ENCODE data around the gene ATXN7L2. TPM values are rescaled to one million over a fixed set of nuclear protein-coding genes. Genes with fewer than 3 reads are reported as not detected.
A peak's percentile ranks its signal among the peaks of the same experiment; 100 is the strongest.

ATXN7L2 gene
- total RNA-seq, 1 experiment from 2014 or later = 3.0 TPM

DNA sequence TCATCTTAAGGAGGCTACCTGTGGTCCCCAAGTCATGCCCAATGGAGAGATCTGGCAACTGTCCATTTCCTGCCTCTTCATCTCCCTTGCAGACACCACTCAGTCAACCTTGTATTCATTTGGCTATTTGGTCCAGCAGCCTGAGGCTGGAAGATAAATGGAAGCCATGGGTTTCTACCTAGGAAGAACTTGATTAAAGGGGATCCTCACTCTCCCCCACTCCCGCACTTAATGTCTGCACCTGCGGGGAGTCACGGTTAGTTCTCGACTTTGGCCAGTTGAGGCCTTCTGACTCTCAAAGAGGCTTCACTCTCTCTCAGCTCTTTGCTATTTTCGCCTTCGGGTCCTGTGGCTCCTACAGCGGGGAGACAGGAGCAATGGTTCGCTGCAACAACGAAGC is 8.4 kb upstream of the ATXN7L2 start:
- DNase-seq (ENCODE audit: low read depth) = no peak

DNA sequence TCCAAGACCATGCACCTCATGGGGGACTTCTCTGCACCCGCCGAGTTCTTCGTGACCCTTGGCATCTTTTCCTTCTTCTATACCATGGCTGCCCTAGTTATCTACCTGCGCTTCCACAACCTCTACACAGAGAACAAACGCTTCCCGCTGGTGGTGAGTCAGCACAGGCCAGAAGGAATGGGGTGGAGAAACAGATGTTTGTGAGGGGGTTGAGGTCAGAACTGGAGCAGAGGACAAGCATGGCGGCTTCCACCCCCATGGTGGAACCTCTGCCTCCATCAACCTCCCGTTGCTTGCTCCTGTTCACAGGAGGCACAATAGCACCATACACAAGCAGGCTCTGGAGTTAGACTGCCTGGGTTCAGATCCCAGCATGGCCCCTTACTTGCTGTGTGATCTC is 6.9 kb upstream of the ATXN7L2 start:
- no peak for DNase-seq (ENCODE audit: low read depth)

DNA sequence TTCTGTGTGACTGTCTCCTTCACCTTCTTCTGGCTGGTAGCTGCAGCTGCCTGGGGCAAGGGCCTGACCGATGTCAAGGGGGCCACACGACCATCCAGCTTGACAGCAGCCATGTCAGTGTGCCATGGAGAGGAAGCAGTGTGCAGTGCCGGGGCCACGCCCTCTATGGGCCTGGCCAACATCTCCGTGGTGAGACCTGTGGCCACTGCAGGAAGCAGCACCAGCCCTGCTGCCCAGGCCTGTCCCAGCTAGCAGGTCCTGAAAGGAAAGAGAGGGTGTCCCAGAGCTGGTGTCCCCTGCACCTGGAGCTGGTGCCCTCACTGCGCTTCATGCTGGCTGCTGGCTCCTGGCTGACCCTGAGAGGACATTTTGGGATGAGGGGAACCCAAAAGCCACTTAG is 5.9 kb upstream of the ATXN7L2 start:
- DNase-seq (ENCODE audit: low read depth) = peak; percentile 21

DNA sequence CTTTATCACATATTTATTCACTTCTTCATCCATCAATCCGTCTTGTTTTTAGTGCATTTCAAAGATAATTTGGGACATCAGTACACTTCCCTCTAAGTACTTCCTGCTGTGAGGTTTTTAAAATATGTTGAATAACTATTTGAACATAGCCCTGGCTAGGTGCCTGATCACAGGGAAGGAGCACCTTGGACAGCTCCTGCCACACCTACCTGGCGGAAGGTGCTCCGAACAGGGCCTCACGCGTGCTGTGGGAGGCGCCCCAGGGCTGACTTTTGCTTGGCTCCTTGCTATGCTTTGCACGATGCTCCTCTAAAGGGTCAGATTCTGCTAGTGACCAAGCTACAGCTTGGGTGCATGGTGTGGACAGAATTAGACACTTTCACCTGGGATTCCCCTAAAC is 4.9 kb upstream of the ATXN7L2 start:
- no peak for DNase-seq (ENCODE audit: low read depth)

DNA sequence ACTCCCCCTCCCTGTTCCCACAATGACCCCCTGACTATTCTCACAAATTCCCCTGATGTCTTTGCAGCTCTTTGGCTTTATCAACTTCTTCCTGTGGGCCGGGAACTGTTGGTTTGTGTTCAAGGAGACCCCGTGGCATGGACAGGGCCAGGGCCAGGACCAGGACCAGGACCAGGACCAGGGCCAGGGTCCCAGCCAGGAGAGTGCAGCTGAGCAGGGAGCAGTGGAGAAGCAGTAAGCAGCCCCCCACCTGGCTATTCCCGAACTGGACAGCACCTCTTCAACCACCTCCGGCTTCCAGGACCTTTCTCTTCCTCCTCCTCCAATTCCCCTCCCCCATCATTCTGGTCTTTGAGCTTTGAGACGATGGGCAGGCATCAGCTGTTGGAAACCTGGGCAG is 4.4 kb upstream of the ATXN7L2 start:
- DNase-seq (ENCODE audit: low read depth) = no peak

DNA sequence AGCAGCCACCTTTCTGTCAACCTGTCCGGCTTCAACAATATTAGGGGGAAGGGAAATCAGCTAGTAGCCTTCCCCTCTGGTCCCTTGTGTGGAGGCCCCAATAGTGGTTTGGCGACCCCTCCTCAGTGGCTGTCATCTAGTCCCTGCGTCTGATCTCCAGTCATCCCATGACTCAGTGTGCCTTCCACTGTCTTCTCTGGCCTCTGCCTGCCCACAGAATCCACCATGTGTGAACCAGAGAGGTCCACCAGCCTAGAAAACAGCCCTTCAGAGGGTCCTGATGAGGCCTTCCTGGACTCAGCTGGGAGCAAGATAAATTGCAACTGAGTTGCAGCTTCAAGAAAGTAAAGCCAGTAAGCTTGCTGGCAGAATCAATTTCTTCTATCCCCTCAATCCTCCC is 3.8 kb upstream of the ATXN7L2 start:
- no peak for DNase-seq (ENCODE audit: low read depth)

DNA sequence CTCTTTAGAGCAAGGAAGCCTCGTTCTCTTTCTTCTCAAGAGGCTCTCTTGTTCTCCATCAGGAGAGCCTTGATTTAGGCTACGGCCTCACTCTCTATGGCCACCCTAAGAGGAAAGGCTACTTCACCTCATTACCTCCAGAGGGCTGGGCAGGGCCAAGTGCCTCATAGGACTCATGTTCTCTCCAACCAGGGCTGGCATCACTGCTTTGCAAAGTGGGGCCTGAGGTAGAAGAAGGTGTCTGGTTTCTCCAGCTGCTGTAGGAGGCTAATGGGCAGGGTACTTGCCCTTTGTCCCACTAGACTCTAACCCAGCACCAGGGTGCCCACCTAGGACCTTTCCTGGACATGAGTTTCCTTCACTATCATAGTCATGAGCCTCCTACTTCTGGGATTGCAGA is 2.1 kb upstream of the ATXN7L2 start:
- no peak for DNase-seq (ENCODE audit: low read depth)

DNA sequence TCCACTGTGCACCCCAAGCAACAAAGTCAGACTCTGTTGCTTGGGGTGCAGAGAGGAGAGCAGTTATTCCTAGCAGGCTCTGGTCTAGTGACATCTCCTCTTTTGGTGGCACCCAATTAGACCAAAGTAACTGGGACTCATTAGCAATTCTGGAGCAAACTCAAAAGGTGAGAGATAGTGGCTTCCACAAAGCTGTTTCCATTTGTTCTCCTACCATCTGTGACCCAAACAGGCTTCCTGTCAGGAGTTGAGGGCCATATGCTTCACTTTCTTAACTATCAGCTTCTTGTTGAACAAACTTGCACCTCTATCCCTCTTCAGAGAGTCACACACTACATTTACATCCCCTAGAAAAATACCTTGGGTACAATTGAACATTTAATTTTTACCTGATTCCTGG is 1.5 kb upstream of the ATXN7L2 start:
- DNase-seq (ENCODE audit: low read depth) = no peak

DNA sequence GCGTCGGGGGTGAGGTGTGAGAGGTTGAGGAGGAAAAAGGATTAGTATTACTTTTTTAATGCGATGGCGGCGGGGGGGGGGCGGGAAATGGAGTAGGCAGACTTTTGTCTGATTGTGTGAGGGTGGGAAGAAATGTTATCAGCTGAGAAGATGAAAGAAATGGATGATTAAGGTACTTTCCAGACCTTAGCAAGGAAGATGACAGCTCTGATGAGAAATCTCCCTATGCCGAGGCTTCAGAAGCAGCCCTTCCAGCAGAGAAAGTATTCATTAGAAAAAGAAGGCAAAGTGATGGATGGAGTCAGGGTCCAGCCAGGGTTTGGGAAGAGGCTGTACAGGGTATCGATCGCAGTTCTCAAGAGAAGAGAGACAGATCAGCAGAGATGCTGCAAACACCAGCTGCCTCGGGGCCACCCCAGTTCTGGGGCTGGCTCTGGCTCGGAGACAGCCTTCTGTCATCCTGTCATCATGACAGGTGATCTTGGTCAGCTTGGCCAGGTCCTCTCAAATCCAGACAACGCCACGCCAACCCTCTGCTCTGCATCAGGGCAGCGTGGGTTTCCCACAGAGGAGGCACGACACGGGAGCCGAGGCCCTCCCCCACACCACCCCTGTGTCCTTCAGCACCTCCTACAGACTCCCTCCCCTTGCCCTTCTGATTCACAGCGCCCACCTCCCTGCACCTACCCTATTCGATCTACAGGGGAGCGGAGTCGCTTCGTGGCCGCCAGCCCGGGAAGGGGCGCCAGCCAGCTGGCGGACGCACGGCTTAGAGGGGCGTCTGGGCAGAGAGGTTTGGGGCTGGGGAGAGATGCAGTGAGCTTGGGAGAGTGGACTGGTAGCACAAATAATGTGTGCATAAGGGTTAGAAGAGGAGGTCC is 674 bp upstream of the ATXN7L2 start:
- peak; percentile 18 for DNase-seq (ENCODE audit: low read depth)

DNA sequence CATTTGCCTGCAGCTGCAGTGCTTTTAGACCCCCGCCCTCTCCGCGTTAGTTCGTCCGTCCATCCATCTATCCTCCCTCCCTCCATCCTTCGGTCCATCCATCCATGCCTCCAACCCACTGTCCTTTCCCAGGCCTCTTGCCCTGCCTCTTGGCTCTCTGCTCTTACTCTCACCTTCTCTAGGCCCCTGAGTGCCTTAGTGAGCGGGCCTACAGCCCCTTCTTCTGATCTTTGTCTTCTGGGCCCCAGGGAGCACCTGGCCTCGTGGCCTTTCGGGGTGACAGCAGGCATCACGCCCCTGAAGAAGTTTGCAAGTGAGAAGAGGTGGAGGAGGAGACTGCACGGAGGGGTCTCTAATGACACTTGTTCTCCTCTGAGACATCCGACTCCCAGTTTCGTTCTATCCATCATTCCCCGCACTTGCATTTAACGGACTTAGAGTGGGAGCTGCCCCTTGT is 842 bp downstream of the ATXN7L2 start:
- no peak for DNase-seq (ENCODE audit: low read depth)

DNA sequence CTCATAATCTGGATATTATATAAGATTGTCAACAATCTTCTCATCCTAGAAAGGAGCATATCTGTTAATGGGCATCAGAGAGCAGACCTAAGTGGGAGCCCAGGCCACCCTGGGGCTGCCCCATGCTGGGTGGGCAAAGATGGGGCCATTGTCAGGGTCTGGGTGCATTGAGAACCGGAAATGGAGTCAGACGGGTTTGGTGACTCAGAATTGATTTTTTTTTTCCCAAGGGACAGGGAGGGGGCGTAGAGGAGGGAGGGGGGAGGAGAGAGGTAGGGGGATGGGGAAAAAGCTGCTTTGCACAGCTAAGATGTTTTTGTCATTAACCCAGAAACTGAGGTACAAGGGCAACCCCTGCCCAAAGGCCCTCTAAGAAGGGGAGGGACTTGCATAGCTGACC is 1.3 kb downstream of the ATXN7L2 start:
- DNase-seq (ENCODE audit: low read depth) = no peak

DNA sequence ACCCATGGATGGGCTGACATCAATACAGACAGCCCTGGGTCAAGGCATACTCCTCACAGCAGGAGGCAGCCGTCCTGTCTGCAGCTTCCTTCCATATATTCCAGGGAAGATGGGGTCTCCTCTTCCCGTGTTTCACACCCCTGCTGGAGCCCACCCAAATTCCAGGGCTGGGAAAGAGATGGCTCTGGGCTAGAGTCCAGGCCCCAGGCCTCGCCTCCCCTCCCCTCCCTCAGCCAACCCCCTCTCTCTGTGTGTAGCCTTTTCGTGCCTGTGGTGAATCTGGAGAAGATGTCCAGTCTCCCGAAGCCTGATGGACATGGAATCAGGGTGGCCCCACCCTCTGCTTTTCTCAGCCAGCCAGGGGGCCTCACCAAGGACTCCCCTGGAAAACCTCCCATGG is 3.6 kb downstream of the ATXN7L2 start:
- DNase-seq (ENCODE audit: low read depth) = no peak

DNA sequence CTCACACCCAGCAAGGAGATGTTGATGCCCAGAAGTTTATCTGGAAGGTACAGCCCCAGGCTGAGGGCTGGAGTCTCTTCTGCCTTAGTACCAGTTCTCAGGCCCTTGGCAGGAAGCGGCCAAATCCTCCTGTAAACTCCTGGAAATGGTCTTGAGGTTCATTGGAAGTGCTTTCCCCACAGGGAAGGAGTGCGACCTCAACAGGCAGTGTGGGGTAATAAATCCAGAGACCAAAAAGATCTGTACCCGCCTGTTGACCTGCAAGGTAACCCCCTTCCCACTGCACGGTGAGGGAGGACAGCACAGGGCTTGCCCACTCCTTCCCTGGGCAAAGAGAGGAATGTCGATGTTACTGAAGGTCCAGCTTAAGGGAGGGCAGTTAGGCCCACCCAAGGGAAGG is 4.5 kb downstream of the ATXN7L2 start:
- no peak for DNase-seq (ENCODE audit: low read depth)

DNA sequence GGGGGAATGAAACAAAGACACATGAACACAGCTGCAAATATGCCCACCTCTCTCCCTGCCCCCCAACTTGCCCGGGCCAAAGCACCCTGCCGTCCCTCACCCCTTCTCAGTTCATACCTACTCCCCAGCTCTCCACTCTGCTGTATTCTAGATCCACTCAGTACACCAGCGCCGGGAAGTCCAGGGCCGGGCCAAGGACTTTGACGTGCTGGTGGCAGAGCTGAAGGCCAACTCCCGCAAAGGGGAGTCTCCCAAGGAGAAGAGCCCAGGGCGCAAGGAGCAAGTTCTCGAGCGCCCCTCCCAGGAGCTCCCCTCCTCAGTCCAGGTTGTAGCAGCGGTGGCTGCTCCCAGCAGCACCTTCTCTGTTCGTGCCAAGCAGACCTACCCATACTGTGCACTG is 5.0 kb downstream of the ATXN7L2 start:
- no peak for DNase-seq (ENCODE audit: low read depth)

DNA sequence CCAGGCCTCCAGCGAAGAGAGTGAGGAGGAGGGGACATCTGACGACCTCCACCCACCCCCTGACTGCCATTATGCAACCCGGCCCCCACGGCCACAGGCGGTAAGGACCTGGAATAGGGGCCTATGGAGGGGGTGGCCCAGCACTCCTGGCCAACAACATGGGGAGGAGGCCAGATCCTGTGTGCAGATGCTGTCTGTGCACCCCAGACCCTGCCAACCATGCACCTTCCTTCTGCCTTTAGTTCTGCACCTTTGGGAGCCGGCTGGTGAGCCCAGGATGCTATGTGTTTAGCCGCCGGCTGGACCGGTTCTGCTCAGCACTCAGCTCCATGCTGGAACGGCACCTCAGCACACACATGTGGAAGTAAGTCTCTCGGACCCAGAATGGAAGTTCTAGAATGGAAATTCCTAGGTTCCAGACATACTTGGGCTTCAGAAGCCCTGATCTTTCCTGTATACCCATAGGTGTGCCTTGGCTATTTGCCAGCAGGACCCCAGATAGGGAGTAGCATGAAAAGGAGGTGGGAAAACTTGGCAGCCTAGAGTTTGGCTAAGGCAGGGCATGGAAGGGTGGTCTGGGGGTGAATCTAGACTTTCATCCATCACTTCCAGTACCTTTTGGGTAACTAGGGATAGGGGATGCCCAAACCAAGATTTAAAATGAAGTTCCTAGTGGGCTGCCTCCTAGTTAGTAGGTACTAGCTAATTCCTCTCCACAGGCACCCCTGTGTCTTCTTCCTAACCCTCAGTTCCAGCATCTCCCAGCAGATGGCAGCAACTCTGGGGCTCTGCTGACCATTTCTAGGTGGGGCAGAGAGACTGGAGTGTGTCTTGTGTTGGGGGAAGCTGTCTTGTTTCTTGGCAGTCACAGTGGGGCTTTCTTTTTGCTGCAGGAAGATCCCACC is 6.6 kb downstream of the ATXN7L2 start:
- peak; percentile 62 for DNase-seq (ENCODE audit: low read depth)

DNA sequence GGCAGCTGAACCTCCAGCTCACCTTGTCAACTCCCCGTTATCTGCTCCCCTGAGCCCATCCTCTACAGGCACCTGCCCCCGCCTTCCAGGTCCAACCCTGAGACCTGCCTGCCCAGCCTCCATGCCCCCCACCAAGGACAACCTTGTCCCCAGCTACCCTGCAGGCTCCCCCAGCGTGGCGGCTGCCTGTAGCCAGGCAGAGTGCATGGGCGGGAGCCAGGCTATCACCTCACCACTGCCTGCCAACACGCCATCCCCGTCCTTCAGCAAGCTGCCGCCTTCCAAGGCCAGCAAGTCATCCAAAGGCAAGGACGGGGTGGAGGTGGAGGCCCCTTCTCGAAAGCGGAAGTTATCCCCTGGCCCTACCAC is 7.2 kb downstream of the ATXN7L2 start:
- no peak for DNase-seq (ENCODE audit: low read depth)

DNA sequence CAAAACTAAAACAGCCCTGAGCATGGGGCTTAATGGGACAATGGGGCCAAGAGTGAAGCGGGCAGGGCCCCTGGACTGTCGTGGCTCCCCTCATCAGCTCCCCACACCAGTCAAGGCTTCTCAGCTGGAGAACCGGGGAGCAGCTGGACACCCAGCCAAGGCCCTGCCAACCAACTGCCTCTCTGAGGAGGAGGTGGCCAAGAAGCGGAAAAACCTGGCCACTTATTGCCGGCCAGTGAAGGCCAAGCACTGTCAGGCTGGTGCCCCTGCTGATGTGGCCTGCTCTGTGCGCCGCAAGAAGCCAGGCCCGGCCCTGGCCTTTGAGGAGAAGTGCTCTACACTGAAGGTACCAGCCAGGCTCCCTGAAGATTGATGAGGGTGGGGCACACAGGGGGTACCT is 7.7 kb downstream of the ATXN7L2 start:
- DNase-seq (ENCODE audit: low read depth) = no peak

DNA sequence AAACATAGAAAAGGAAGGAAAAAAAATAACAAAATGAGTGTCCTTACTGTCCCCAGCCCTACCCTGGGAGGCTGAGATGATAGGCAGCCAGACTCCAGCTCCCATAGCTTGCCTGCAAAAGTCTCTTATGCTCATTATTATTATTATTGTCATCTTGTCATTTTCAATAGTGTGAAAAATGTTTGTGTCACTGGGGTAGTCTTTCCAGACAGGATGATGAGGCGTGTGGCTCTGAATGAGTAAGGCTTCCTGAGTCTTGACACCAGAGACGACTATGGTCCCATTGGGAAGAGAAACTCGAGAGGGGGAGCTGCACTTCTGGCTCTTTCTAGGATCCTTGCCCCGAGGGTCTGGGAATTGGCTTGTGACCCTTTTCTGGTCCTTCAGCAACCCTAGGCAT is 9.1 kb downstream of the ATXN7L2 start:
- no peak for DNase-seq (ENCODE audit: low read depth)

DNA sequence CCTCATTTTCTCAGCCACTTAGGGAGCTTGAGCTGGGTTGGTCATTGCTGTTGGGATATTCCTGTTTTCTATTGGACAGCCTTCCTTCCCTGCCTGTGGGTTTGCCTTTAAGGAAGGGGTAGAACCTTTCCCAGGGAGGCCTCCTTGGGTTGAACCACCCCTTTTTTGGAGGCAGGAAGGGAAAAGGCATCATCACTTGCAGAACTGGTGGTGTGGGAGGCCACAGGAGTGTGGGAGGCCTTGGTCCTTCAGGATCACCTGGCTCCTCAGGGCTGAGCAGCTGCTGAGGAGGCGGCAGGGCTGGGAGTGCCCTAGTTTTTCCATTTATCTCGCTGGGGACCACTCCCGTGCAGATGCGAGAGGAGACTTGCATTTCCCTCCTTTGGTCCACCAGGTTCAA is 9.5 kb downstream of the ATXN7L2 start:
- peak; percentile 35 for DNase-seq (ENCODE audit: low read depth)

DNA sequence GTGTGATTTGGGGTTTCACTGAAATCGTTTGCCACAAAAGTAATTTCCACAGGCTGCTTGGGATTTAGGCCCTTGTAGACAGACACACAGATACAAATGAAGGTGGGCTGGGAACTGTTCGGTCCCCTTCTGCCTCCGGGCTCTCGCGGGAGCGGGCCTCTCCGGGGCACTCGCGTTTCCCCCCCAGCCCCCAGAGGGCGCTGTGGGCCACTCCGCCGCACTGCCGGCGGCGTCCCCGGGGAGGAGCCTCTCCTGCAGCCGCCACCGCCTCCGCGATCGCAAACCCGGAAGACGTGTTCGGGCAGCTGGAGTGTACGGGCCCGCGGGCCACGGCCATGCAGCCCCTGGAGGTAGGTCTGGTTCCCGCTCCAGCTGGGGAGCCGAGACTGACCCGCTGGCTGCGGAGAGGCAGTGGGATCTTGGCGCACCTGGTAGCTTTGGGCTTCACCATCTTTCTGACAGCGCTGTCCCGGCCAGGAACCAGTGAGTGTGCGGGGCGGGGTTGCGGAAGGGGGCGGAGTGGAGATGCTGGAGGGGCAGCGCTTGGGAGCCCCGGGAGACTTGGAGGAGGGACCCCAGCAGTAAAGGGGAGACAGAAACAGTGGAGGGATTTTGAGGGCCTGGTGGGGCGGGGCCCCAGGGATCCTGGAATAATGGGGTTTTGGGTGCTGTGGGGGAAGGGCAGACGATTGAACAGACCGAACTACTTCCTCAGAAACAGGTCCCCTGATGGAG is 10.3 kb downstream of the ATXN7L2 start, which contains the start of gene CYB561D1:
Gene CYB561D1 (plus strand): TSS at position 290 of the 735 bp plus-strand sequence. CDS start 46 bp downstream, at position 336.
- peak; percentile 81 for DNase-seq (ENCODE audit: low read depth)

DNA sequence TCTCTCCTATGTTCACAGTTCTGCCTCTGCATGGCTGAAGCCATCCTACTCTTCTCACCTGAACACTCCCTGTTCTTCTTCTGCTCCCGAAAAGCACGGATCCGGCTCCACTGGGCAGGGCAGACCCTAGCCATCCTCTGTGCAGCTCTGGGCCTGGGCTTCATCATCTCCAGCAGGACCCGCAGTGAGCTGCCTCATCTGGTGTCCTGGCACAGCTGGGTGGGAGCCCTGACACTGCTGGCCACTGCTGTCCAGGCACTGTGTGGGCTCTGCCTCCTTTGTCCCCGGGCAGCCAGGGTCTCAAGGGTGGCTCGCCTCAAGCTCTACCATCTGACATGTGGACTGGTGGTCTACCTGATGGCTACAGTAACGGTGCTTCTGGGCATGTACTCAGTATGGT is 12.0 kb downstream of the ATXN7L2 start:
- no peak for DNase-seq (ENCODE audit: low read depth)

Data from RPMI7951 (cell line).